ENCODE results near the gene GOLGA6L10. TPM values are rescaled to one million over a fixed set of nuclear protein-coding genes. Genes with fewer than 3 reads are reported as not detected.

GOLGA6L10 gene
- total RNA-seq, 1 experiment from 2014 or later, result 1.2 TPM

- TF ChIP-seq ZBTB33 (IDR thresholded peaks at IDR 0.05; ENCODE audit: extremely low read depth, insufficient replicate concordance, low read length), result no peak
- TF ChIP-seq ZFX (IDR thresholded peaks at IDR 0.05), result no peak
Observed at GRCh38 chr15:82398785-82399184, 49.5 kb upstream of the GOLGA6L10 start (continued).

DNA sequence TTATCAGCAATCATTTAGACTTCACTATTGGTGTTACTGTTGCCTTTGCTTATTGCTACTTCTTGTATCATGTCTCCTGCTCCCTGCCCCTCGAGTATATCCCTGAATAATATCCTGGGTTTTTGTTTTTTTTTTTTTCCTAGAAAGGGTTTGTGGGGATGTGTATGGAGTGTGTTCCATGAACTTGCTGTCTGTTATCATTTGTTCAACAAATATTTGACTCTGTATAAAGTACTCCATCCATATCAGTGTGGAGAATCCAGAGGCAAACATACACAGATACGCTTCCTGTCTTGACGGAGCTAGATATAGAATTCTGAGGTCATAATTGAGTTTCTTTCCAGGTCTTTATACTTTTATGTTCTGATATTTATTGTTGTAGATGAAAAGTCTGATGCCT, 48.5 kb upstream of the GOLGA6L10 start:
- no peak overlapping the region for H3K4me3 ChIP-seq (replicated peaks in 1 of 2; ENCODE audit: low read depth in 1 of 2, low read length in 2 of 2)
- H3K4me2 ChIP-seq (ENCODE audit: low read length), result no peak overlapping the region
- H3K9me3 ChIP-seq (ENCODE audit: control insufficient read depth in 1 of 2, insufficient read depth in 1 of 2, low read depth in 1 of 2, low read length in 2 of 2), result no peaks in the 10 kb centered on the region; a peak in 1 of 4 replicates
- no peak for ATAC-seq
- no peaks in the 10 kb centered on the region for H3K9me2 ChIP-seq (ENCODE audit: insufficient read depth)
- no peaks in the 10 kb centered on the region for H3K27me3 ChIP-seq (ENCODE audit: insufficient read depth, low read length)
- no peak for DNase-seq (ENCODE audit: low read depth, low spot score)
- H4K20me1 ChIP-seq (ENCODE audit: insufficient read depth), result no peaks in the 10 kb centered on the region
- RAD21 ChIA-PET (ENCODE audit: low non-redundant PET in 1 of 2, low total read pairs in 2 of 2, uncharacterized antibody in 2 of 2, unreplicated experiment in 2 of 2), result no interaction called here
- H2AFZ ChIP-seq (ENCODE audit: low read depth, low read length, poor library complexity, severe bottlenecking), result no peak overlapping the region
- CTCF ChIA-PET, result no interaction called here
- no peak overlapping the region for H3K27ac ChIP-seq (ENCODE audit: low read depth, low read length)
- no peaks in the 10 kb centered on the region for H3K4me1 ChIP-seq (ENCODE audit: control insufficient read depth in 1 of 2, insufficient read depth in 2 of 2, low read length in 2 of 2)
- no TSS peak for BruUV-seq (replicated peaks)
- POLR2A ChIA-PET, result no interaction called here
- no peaks in the 10 kb centered on the region for H3K36me3 ChIP-seq (ENCODE audit: control insufficient read depth in 1 of 2, insufficient read depth in 2 of 2, low read length in 2 of 2)
- H3K79me2 ChIP-seq (ENCODE audit: insufficient read depth, low read length), result peaks cover 11% of the 10 kb centered on the region; the same call in 1 of the 2 replicates
- intact Hi-C loops (cut with micrococcal nuclease), result no loop called here
- H3K9ac ChIP-seq (ENCODE audit: low read length), result no peak overlapping the region
- no peak for TF ChIP-seq SP1 (IDR thresholded peaks at IDR 0.05; ENCODE audit: low read depth)
- no peak for TF ChIP-seq EZH2phosphoT487 (IDR thresholded peaks at IDR 0.05; ENCODE audit: borderline replicate concordance)
- TF ChIP-seq, protein P1, sequence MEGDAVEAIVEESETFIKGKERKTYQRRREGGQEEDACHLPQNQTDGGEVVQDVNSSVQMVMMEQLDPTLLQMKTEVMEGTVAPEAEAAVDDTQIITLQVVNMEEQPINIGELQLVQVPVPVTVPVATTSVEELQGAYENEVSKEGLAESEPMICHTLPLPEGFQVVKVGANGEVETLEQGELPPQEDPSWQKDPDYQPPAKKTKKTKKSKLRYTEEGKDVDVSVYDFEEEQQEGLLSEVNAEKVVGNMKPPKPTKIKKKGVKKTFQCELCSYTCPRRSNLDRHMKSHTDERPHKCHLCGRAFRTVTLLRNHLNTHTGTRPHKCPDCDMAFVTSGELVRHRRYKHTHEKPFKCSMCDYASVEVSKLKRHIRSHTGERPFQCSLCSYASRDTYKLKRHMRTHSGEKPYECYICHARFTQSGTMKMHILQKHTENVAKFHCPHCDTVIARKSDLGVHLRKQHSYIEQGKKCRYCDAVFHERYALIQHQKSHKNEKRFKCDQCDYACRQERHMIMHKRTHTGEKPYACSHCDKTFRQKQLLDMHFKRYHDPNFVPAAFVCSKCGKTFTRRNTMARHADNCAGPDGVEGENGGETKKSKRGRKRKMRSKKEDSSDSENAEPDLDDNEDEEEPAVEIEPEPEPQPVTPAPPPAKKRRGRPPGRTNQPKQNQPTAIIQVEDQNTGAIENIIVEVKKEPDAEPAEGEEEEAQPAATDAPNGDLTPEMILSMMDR (IDR thresholded peaks at IDR 0.05 in 2 of 3, conservative IDR thresholded peaks at IDR 0.05 in 1 of 3; ENCODE audit: borderline replicate concordance in 1 of 3, insufficient read depth in 1 of 3, low read depth in 2 of 3, low read length in 2 of 3), result no peak
- no peak for TF ChIP-seq CEBPB (IDR thresholded peaks at IDR 0.05; ENCODE audit: low read depth)
- no peak for TF ChIP-seq POLR2A (IDR thresholded peaks at IDR 0.05; ENCODE audit: borderline replicate concordance, extremely low read depth, insufficient read depth, insufficient read length)
- no peak for TF ChIP-seq FOSL1 (IDR thresholded peaks at IDR 0.05; ENCODE audit: low read depth)
- TF ChIP-seq ZBTB33 (IDR thresholded peaks at IDR 0.05; ENCODE audit: extremely low read depth, insufficient replicate concordance, low read length), result no peak
- TF ChIP-seq ELF1 (IDR thresholded peaks at IDR 0.05; ENCODE audit: borderline replicate concordance, low read depth), result no peak
- TF ChIP-seq, protein P2, sequence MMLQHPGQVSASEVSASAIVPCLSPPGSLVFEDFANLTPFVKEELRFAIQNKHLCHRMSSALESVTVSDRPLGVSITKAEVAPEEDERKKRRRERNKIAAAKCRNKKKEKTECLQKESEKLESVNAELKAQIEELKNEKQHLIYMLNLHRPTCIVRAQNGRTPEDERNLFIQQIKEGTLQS (IDR thresholded peaks at IDR 0.05), result no peak
- TF ChIP-seq SRF (IDR thresholded peaks at IDR 0.05; ENCODE audit: low read depth), result no peak
- no peak for TF ChIP-seq ZNF274 (IDR thresholded peaks at IDR 0.05; ENCODE audit: low read depth, low read length)
- no peak for TF ChIP-seq MAX (IDR thresholded peaks at IDR 0.05)
- no peak for TF ChIP-seq EGR1 (IDR thresholded peaks at IDR 0.05; ENCODE audit: low read depth)
- no peak for TF ChIP-seq JUND (IDR thresholded peaks at IDR 0.05)
- no peak for TF ChIP-seq RAD21 (IDR thresholded peaks at IDR 0.05; ENCODE audit: low read depth)
- no peak for TF ChIP-seq REST (IDR thresholded peaks at IDR 0.05; ENCODE audit: low read depth)

Measured in HCT116 (cell line).